ENCODE results near the gene TMEM63B.
A peak's percentile ranks its signal among the peaks of the same experiment; 100 is the strongest.
"Not testable (repeated sequence)": the region's sequence is repeated elsewhere in the genome, so short reads cannot be mapped to it uniquely, and the experiment has no call there.

Gene TMEM63B

GRCh38 chr6:44094403-44095242 lies 32.7 kb upstream of the TMEM63B start:
- DNase-seq (ENCODE audit: low spot score) = peak; percentile 33

DNA sequence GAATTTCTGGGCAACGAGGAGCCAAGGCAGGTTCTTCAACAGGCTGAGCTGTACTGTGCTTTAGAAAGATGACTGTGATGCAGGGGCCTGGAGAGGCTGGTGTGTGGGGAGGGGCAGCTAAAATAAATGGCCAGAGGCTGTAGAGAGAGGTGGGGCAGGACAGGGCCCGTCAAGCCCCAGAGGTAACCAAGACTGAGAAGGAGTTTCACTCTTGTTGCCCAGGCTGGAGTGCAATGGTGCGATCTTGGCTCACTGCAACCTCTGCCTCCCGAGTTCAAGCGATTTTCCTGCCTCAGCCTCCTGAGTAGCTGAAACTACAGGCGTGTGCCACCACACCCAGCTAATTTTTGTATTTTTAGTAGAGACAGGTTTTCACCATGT lies 32.1 kb upstream of the TMEM63B start:
- DNase-seq (ENCODE audit: low spot score); FAIRE-seq: not testable (repeated sequence)

More at GRCh38 chr6:44094403-44095242, 32.7 kb upstream of the TMEM63B start:
- no peak for FAIRE-seq

- FAIRE-seq (no peak), DNase-seq (ENCODE audit: low spot score) (peak; percentile 58)
Observed at GRCh38 chr6:44096612-44097011, 30.7 kb upstream of the TMEM63B start.

DNA sequence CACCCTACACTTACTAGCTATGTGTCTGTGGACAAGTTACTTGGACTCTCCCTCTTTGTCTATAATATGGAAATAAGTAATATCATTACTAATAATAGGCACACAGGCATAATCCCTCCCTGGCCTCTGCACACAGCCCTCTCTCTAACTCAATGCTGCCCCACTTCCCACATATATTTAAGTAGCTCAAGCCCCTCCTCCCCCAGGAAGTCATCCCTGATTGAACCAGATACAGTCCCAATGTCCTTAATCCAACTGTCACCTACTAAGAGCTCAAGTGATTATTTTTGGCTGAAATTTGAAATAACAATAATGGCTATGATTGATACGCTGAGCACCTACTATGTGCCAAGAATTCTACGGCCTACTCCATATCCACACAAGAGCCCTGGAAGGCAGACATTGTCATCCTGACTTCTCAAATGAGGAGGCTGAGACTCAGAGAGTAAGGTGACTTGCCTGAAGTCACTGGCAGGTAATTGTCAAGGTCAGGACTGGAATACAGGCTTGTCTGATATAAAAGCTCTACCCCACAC lies 29.5 kb upstream of the TMEM63B start:
- FAIRE-seq (no peak), DNase-seq (ENCODE audit: low spot score) (no peak)

DNA sequence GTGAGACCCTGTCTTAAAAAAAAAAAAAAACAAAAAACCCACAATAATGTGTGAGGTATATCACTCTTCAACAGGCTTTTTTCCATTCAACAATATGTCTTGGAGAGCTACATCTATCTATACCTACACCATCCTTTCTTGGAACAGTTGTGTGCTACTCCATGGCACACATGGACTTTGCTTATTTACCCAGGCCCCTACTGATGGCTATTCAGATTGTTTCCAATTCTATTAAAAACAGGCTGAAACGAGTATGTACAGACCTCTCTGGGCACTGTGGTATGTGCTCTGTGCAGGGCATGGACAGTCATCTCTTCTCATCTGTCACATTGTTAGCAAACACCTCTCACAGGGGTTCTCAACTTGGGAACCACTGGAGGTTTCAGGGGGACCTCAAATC lies 28.2 kb upstream of the TMEM63B start:
- DNase-seq (ENCODE audit: low spot score) = no peak
- no peak for FAIRE-seq

GRCh38 chr6:44100088-44100550 lies 27.2 kb upstream of the TMEM63B start:
- FAIRE-seq (no peak), DNase-seq (ENCODE audit: low spot score) (peak; percentile 33)

GRCh38 chr6:44101832-44102231 lies 25.5 kb upstream of the TMEM63B start:
- DNase-seq (ENCODE audit: low spot score) = no peak
- FAIRE-seq = no peak

GRCh38 chr6:44102527-44102926 lies 24.8 kb upstream of the TMEM63B start:
- DNase-seq (ENCODE audit: low spot score) (no peak), FAIRE-seq (no peak)

DNA sequence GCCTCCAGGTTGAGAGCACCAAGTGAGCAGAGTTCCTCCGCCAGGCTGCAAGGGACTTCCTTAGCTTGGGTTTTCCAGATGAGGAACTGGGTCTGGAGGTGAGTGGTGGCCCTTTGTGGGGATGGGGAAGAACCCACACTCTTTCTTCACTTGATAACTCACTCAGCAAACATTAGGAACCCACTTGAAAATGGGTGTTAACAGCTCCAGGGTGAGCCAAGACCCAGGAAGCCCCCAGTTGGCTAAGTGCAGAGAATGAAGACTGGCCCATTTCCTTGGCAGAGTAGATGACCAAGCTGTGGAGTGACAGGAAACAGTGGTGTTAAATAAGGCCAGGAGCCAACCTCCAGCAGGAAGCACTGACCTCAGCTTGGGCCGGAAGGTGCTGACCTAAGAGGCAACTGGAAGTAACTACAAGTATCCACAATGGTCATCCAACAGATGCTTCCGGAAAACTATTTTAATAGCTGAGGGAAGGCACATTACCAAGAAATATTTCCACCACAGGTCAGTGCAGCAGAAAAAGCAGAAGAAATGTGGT lies 22.8 kb upstream of the TMEM63B start:
- DNase-seq (ENCODE audit: low spot score) (no peak), FAIRE-seq (no peak)

DNA sequence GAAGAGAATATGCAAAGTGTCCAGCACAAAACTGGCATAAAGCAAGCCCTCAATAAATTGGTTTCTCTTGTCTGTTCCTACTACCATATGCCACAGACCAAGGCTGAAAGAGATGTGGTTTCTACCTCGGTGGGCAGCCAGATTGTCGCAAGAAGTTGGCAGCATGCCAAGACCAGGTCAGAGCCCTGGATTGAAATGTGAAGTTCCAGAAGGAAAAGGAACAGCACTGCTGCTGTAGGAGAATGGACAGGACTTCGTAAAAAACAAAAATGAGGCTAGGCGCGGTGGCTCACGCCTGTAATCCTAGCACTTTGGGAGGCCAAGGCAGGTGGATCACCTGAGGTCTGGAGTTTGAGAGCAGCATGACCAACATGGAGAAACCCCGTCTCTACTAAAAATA lies 22.2 kb upstream of the TMEM63B start:
- DNase-seq (ENCODE audit: low spot score) = no peak
- FAIRE-seq = no peak

GRCh38 chr6:44105993-44106740 lies 21.2 kb upstream of the TMEM63B start:
- DNase-seq (ENCODE audit: low spot score) (no peak), FAIRE-seq (no peak)

DNA sequence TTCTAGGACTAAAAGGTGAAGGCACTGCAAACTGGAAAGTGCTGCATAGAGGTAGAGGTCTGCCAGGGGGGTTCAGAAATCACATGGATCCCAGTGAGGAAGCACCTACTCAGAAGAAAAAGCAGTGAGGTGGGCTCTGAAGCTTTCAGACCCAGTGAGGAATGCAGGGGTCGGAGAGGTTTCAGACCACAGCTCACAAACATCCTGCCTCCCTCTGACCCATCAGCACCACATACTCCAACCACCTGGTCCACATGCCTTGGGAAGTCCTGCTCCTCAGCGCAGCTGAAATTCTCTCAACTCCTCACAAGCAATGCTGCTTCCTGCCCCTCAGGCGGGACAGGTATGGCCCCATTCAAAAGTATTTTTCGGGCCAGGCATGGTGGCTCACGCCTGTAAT lies 20.3 kb upstream of the TMEM63B start:
- no peak for FAIRE-seq

DNA sequence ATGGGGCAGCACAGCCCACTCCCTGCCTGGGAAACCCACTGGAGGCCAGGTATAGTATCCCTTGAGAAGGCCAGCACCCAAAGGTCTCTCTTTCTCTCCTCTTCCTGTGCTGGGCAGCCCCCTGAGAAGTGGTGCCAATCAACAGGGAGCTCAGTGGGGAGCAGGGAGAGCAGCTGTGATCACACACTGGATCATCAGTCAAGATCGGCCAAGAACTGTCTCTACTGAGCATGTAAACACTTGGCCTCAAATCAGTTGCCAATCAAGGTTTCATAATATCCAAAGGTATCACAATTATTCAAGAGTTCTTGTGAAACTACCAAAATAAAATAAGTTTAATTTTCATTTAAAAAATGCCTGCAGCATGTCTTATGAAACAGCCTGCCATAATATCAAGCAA lies 18.9 kb upstream of the TMEM63B start:
- DNase-seq (ENCODE audit: low spot score) (no peak), FAIRE-seq (no peak)

More for the DNA sequence above, 20.3 kb upstream of the TMEM63B start:
- no peak for DNase-seq (ENCODE audit: low spot score)

- DNase-seq (ENCODE audit: low spot score) (no peak), FAIRE-seq (no peak)
Observed at GRCh38 chr6:44109212-44109611, 18.1 kb upstream of the TMEM63B start.

GRCh38 chr6:44110005-44110676 lies 17.2 kb upstream of the TMEM63B start:
- FAIRE-seq = no peak
- DNase-seq (ENCODE audit: low spot score) = no peak

- no peak for FAIRE-seq
- no peak for DNase-seq (ENCODE audit: low spot score)
Observed at GRCh38 chr6:44110966-44111365, 16.4 kb upstream of the TMEM63B start.

- FAIRE-seq (no peak), DNase-seq (ENCODE audit: low spot score) (no peak)
Observed at GRCh38 chr6:44111434-44112417, 15.6 kb upstream of the TMEM63B start.

- FAIRE-seq (no peak), DNase-seq (ENCODE audit: low spot score) (no peak)
Observed at GRCh38 chr6:44113414-44113813, 13.9 kb upstream of the TMEM63B start.

- DNase-seq (ENCODE audit: low spot score) (peak; percentile 81), FAIRE-seq (peak; percentile 90)
Observed at GRCh38 chr6:44115866-44116265, 11.5 kb upstream of the TMEM63B start.

Data from RCC 7860 (cell line).